Retinal pigment epithelial cell (primary cell): Measurements from ENCODE around the gene NACC2.

Experiments
- DNase-seq: peaks from one replicate; pipeline ENCODE4 v3.0.0-alpha.2; 2010; ENCODE audit warnings: low read depth
- H3K4me3 ChIP-seq: 2 replicates; pipeline ENCODE4 v1.5.1; 2011; ENCODE audit warnings: mild to moderate bottlenecking, low read length, control low read depth, moderate library complexity
- TF ChIP-seq, protein P1 (sequence below): conservative IDR thresholded peaks from 2 replicates; pipeline ENCODE4 v1.5.1; 2011; ENCODE audit warnings: low read depth, low read length, control low read depth, inconsistent platforms

Gene NACC2

DNA sequence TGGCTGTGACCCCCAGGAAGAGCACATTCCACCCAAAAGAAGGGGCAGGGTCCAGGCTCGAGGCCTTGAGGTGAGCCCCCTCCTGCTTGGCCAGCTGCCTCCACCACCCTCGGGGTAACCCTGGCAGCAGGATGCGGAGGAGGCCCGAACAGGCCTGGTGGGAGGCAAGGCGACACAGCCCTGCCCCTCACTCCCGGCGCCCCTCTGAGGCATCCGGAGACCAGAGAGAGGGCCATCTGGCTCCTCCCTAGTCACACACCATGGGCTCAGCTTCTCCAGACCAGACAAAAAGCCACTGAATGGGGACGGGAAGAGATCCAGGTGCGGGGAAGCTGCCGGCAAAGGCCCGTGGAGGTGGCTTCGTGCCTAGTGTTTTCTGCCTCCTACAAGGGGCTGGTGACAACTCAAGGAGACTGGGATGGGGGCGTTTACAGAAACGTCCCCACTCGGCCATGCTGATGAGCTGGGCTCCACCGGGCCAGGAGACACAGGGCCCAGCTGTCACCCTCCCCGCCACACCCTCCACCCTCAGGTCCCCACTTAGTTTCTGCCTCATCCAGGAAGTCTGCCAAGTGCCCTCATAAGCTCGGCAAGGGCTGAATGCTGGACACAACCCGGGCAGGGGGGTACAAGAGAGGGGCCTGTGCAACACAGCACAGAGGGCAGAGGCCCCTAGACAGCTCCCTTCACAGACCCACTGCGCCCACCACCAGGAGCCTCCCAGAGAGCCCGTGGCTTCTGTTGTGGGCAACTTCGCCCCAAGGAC, 41.9 kb downstream of the NACC2 start:
- peak overlapping the region; percentile 74 for H3K4me3 ChIP-seq
- DNase-seq = no peak
- TF ChIP-seq, protein P1, sequence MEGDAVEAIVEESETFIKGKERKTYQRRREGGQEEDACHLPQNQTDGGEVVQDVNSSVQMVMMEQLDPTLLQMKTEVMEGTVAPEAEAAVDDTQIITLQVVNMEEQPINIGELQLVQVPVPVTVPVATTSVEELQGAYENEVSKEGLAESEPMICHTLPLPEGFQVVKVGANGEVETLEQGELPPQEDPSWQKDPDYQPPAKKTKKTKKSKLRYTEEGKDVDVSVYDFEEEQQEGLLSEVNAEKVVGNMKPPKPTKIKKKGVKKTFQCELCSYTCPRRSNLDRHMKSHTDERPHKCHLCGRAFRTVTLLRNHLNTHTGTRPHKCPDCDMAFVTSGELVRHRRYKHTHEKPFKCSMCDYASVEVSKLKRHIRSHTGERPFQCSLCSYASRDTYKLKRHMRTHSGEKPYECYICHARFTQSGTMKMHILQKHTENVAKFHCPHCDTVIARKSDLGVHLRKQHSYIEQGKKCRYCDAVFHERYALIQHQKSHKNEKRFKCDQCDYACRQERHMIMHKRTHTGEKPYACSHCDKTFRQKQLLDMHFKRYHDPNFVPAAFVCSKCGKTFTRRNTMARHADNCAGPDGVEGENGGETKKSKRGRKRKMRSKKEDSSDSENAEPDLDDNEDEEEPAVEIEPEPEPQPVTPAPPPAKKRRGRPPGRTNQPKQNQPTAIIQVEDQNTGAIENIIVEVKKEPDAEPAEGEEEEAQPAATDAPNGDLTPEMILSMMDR = no peak

DNA sequence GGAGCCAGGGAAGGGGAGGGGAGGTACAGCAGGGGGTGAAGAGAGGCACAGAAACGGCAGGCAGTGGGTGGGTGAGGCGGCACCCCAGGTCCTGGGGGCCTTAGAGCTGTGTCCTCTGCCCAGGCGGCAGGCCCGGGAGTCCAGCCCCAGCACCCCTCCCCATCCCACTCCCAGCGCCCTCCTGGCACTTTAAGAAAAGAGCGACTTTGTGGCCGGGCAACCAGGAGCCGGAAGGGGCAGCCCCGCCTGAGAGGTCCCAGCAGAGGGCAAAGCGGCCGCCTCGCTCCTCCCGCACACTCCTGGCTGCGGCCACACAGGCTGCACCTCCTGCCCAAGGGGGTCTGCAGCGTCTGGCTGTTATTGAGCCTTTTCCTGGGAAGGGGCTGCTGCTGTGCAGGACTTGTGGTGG, 42.6 kb downstream of the NACC2 start:
- DNase-seq = no peak
- peak overlapping the region; percentile 74 for H3K4me3 ChIP-seq
- TF ChIP-seq, protein P1 = no peak

- H3K4me3 ChIP-seq = peak overlapping the region; percentile 74
- TF ChIP-seq, protein P1 = no peak
Measured at GRCh38 chr9:136051837-136052471, 43.1 kb downstream of the NACC2 start.

GRCh38 chr9:136051453-136051836, 43.6 kb downstream of the NACC2 start:
- TF ChIP-seq, protein P1 = no peak
- peak overlapping the region; percentile 74 for H3K4me3 ChIP-seq
- DNase-seq = no peak

More at GRCh38 chr9:136051837-136052471, 43.1 kb downstream of the NACC2 start:
- DNase-seq = peak; percentile 92

DNA sequence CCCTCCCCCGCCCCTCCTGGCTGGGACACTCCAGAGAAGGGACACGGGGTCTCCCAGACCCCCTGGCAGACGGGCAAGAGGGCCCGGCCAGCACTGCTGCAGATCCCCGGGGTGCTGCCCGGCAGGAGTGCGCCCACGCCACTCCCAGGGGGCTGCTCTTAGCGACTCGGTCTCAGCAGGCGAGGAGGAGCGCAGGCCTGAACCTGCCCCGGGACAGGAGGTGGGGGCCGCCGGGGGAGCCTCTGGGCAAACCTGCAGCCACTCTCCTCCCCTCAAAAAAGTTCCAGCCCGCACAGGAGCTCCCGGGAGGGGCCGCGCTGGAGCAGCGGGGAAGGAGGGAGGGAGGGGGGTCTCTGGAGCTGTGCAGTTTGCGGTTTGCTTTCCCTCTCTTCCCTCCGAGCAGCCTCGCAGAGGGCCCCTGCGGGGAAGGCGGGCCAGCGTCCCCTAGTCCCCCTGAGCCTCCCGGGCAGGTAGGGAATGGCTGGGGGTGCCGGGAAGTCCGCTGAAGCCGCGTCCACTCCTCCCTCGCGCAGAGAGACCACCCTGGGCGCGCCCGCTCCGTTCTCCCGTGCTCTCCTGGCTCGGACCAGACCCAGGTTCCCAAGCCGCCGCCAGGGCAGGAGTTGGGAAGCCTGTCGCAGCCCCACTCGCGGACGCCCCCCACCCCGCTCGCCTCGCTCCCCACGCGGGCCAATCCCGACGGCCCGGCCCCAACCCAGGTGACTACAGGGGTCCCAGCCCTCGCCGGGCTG, 44.2 kb downstream of the NACC2 start:
- peak overlapping the region; percentile 74 for H3K4me3 ChIP-seq
- DNase-seq = no peak
- TF ChIP-seq, protein P1 = no peak

GRCh38 chr9:136050266-136050700, 44.8 kb downstream of the NACC2 start:
- peak overlapping the region; percentile 74 for H3K4me3 ChIP-seq
- TF ChIP-seq, protein P1 = no peak
- DNase-seq = no peak
